A673 (cell line): ENCODE results near the gene NKX1-1. TPM values are rescaled to one million over a fixed set of nuclear protein-coding genes. Genes with fewer than 3 reads are reported as not detected.

ENCODE experiments used
- BruUV-seq: library from RNA; stranded (reverse); fragments of 400-500 nt; replicated peaks from 2 replicates; lab custom pipeline; 2021; lab: Mats Ljungman, UMichigan
- CTCF ChIA-PET: fragments of 300-600 bp; sonication (Branson Sonifier 250); formaldehyde crosslinking; loops from one replicate; lab custom pipeline; 2022; ENCODE audit warnings: antibody characterized with exemption; lab: Charles Lee
- POLR2A ChIA-PET: fragments of 300-600 bp; sonication (Branson Sonifier 250); formaldehyde crosslinking; loops from one replicate; lab custom pipeline; 2022; ENCODE audit warnings: antibody characterized with exemption; ENCODE audit not compliant: low non-redundant PET; lab: Charles Lee
- DNase-seq: peaks from one replicate; pipeline ENCODE4 v3.0.0-alpha.2; 2015; ENCODE audit warnings: low spot score
- H3K27ac ChIP-seq: fragments of 200-600 bp; sonication (generic); 2 replicates; pipeline ENCODE4 v1.5.1; 2016; ENCODE audit warnings: mixed run types, low read depth, mild to moderate bottlenecking, mixed read lengths, antibody characterized with exemption, low read length; ENCODE audit not compliant: poor library complexity, severe bottlenecking
- H3K27me3 ChIP-seq: fragments of 200-600 bp; sonication (generic); replicated peaks from 2 replicates; pipeline ENCODE4 v1.6.1; 2017; ENCODE audit warnings: mixed run types, low read depth, mild to moderate bottlenecking, mixed read lengths, antibody characterized with exemption, low read length; ENCODE audit not compliant: insufficient read depth, poor library complexity
- H3K36me3 ChIP-seq: fragments of 200-600 bp; sonication (generic); 2 replicates; pipeline ENCODE4 v1.6.1; 2016; ENCODE audit warnings: mixed run types, mild to moderate bottlenecking, mixed read lengths, antibody characterized with exemption, low read length; ENCODE audit not compliant: insufficient read depth, poor library complexity, severe bottlenecking
- H3K4me1 ChIP-seq: fragments of 200-600 bp; sonication (generic); 2 replicates; pipeline ENCODE4 v1.6.1; 2017; ENCODE audit warnings: mixed run types, mild to moderate bottlenecking, mixed read lengths, antibody characterized with exemption, low read length; ENCODE audit not compliant: insufficient read depth, poor library complexity, severe bottlenecking
- H3K4me3 ChIP-seq: fragments of 200-600 bp; sonication (generic); 2 replicates; pipeline ENCODE4 v1.5.1; 2016; ENCODE audit warnings: low read depth, mixed run types, mild to moderate bottlenecking, mixed read lengths, low read length; ENCODE audit not compliant: poor library complexity, severe bottlenecking
- H3K9me3 ChIP-seq: fragments of 200-600 bp; sonication (generic); 2 replicates; pipeline ENCODE4 v1.6.1; 2016; ENCODE audit warnings: mixed run types, low read depth, mild to moderate bottlenecking, mixed read lengths, antibody characterized with exemption, low read length; ENCODE audit not compliant: poor library complexity, severe bottlenecking
- EZH2 ChIP-seq: fragments of 200-600 bp; sonication (generic); IDR thresholded peaks from 2 replicates; pipeline ENCODE4 v1.6.1; 2017; ENCODE audit warnings: borderline replicate concordance, low read depth, mild to moderate bottlenecking, mixed read lengths, antibody characterized with exemption, low read length; ENCODE audit not compliant: poor library complexity, severe bottlenecking
- intact Hi-C: fragments of 100-400 bp; cut with micrococcal nuclease; formaldehyde crosslinking; loops from one replicate; pipeline ENCODE4 v1.10.0; 2022; ENCODE audit not compliant: unreplicated experiment
- total RNA-seq: library from RNA; stranded (reverse); gene quantifications from 2 replicates; pipeline ENCODE4 v1.2.3, GENCODE V29; 2021
- TF ChIP-seq, protein P1 (sequence below): fragments of 300-800, 200-600 bp; sonication (generic); conservative IDR thresholded peaks from 2 replicates; pipeline ENCODE4 v1.5.1; 2017; ENCODE audit warnings: low read depth, mild to moderate bottlenecking, antibody characterized with exemption, low read length, moderate library complexity, mixed read lengths

The NKX1-1 gene
- total RNA-seq, 1 experiment from 2014 or later: not detected

DNA sequence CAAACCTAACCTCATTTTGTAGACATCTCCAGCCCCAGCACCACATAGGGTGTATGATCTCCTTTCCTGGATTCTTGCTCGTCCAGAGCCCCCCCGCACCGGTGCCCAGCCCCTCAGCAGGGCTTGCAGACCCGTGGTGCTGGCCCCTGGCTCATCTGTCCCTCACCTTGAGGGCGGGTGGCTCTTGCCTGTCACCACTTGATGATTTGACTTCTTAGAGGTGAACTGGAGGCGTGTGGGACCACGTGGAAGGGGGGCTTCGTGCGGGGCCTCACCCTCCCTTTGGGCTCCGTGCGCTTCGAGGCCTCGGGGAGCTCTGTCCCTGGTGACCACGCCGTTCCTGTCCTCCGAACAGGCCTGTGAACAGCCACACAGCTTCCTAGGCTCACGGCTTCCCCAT is 43.7 kb downstream of the NKX1-1 start:
- no peaks in the 10 kb centered on the region for H3K4me1 ChIP-seq
- no peak overlapping the region for H3K27ac ChIP-seq
- CTCF ChIA-PET: no interaction called here
- POLR2A ChIA-PET: no interaction called here
- H3K4me3 ChIP-seq: no peak overlapping the region
- H3K9me3 ChIP-seq: no peaks in the 10 kb centered on the region
- no peaks in the 10 kb centered on the region for H3K36me3 ChIP-seq
- DNase-seq: no peak
- no TSS peak for BruUV-seq
- intact Hi-C loops: no loop called here
- TF ChIP-seq, protein P1, sequence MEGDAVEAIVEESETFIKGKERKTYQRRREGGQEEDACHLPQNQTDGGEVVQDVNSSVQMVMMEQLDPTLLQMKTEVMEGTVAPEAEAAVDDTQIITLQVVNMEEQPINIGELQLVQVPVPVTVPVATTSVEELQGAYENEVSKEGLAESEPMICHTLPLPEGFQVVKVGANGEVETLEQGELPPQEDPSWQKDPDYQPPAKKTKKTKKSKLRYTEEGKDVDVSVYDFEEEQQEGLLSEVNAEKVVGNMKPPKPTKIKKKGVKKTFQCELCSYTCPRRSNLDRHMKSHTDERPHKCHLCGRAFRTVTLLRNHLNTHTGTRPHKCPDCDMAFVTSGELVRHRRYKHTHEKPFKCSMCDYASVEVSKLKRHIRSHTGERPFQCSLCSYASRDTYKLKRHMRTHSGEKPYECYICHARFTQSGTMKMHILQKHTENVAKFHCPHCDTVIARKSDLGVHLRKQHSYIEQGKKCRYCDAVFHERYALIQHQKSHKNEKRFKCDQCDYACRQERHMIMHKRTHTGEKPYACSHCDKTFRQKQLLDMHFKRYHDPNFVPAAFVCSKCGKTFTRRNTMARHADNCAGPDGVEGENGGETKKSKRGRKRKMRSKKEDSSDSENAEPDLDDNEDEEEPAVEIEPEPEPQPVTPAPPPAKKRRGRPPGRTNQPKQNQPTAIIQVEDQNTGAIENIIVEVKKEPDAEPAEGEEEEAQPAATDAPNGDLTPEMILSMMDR: no peak
- TF ChIP-seq EZH2: no peak
- no peaks in the 10 kb centered on the region for H3K27me3 ChIP-seq

DNA sequence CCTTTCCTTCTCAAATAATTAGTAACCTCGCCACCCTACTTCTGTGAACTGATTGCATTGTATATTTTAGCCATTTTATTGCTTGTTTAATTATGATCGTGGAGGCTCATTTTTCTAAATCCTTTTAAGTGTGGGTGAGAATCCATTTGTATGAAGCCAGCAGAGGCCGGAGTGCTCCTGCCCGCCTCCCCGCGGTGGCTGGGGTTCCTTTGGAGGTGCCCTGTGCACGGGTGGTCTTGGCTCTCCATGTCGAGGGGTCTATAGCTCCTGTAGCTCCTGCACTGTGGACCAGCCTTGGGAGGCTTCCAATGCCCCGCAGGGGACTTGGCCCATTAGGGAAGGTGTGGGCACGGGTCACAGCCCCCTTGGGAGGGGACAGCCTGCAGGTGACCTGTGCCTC is 44.2 kb downstream of the NKX1-1 start:
- DNase-seq: no peak
- no TSS peak for BruUV-seq
- H3K27ac ChIP-seq: no peak overlapping the region
- no peak overlapping the region for H3K4me3 ChIP-seq
- H3K9me3 ChIP-seq: no peaks in the 10 kb centered on the region
- intact Hi-C loops: no loop called here
- no peaks in the 10 kb centered on the region for H3K36me3 ChIP-seq
- H3K4me1 ChIP-seq: no peaks in the 10 kb centered on the region
- no peaks in the 10 kb centered on the region for H3K27me3 ChIP-seq
- ChIA-PET CTCF (no interaction called here), POLR2A (no interaction called here)
- TF ChIP-seq, protein P1: no peak
- no peak for TF ChIP-seq EZH2

DNA sequence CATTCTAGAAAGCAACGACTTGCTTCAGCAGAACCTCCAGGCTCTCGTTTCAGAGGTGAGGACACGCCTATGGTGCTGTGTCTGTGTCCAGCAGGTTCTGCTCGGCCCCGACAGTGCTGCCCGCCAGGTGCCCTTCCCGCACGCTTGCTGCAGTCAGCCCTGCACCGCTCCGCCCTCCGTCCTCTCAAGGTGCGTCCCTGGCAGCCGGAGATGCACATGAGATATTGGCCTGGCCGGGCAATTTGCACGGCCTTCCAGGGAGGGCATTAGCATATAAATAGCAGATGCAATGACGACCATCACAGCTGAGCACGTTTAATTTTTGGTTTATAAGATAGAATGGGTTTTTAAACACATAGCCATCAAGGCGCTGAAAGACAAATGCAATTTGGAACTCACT is 44.8 kb downstream of the NKX1-1 start:
- intact Hi-C loops: no loop called here
- DNase-seq: no peak
- no TSS peak for BruUV-seq
- ChIA-PET CTCF (no interaction called here), POLR2A (no interaction called here)
- no peak overlapping the region for H3K4me3 ChIP-seq
- H3K9me3 ChIP-seq: no peaks in the 10 kb centered on the region
- no peaks in the 10 kb centered on the region for H3K36me3 ChIP-seq
- no peak overlapping the region for H3K27ac ChIP-seq
- no peak for TF ChIP-seq EZH2
- TF ChIP-seq, protein P1: no peak
- no peaks in the 10 kb centered on the region for H3K4me1 ChIP-seq
- no peaks in the 10 kb centered on the region for H3K27me3 ChIP-seq
